ENCODE measurements around the gene SLC15A2.
"Not testable (repeated sequence)": the region's sequence is repeated elsewhere in the genome, so short reads cannot be mapped to it uniquely, and the experiment has no call there.

The SLC15A2 gene

GRCh38 chr3:121894301-121894990, at the start of gene SLC15A2:
Gene SLC15A2 (plus strand): TSS chr3:121894401. CDS start chr3:121894477, 76 bp downstream.
- no peak for DNase-seq

- no peak for DNase-seq
Observed at GRCh38 chr3:121844892-121845291, 49.3 kb upstream of the SLC15A2 start.

- no peak for DNase-seq
Observed at GRCh38 chr3:121852256-121852655, 41.9 kb upstream of the SLC15A2 start.

GRCh38 chr3:121855555-121855954, 38.6 kb upstream of the SLC15A2 start:
- no peak for DNase-seq

GRCh38 chr3:121857778-121858177, 36.4 kb upstream of the SLC15A2 start:
- not testable (repeated sequence) for DNase-seq

GRCh38 chr3:121863247-121863646, 31.0 kb upstream of the SLC15A2 start:
- not testable (repeated sequence) for DNase-seq

GRCh38 chr3:121863801-121864200, 30.4 kb upstream of the SLC15A2 start:
- DNase-seq: no peak

GRCh38 chr3:121869736-121870135, 24.5 kb upstream of the SLC15A2 start:
- DNase-seq: no peak

- DNase-seq: no peak
Observed at GRCh38 chr3:121870717-121871116, 23.5 kb upstream of the SLC15A2 start.

- no peak for DNase-seq
Observed at GRCh38 chr3:121871430-121871829, 22.8 kb upstream of the SLC15A2 start.

GRCh38 chr3:121878411-121878810, 15.8 kb upstream of the SLC15A2 start:
- no peak for DNase-seq

- no peak for DNase-seq
Observed at GRCh38 chr3:121883507-121883906, 10.7 kb upstream of the SLC15A2 start.

GRCh38 chr3:121885386-121885785, 8.8 kb upstream of the SLC15A2 start:
- DNase-seq: no peak

- DNase-seq: no peak
Observed at GRCh38 chr3:121895121-121895520, 920 bp downstream of the SLC15A2 start.

GRCh38 chr3:121895736-121896135, 1.5 kb downstream of the SLC15A2 start:
- DNase-seq: no peak

- no peak for DNase-seq
Observed at GRCh38 chr3:121896823-121897222, 2.6 kb downstream of the SLC15A2 start.

GRCh38 chr3:121897296-121897695, 3.1 kb downstream of the SLC15A2 start:
- DNase-seq: no peak

GRCh38 chr3:121913305-121913990, 19.2 kb downstream of the SLC15A2 start:
- no peak for DNase-seq

- no peak for DNase-seq
Observed at GRCh38 chr3:121914081-121914998, 20.1 kb downstream of the SLC15A2 start.

GRCh38 chr3:121916189-121916588, 22.0 kb downstream of the SLC15A2 start:
- DNase-seq: no peak

- no peak for DNase-seq
Observed at GRCh38 chr3:121918779-121919483, 24.7 kb downstream of the SLC15A2 start.

GRCh38 chr3:121924734-121925133, 30.5 kb downstream of the SLC15A2 start:
- DNase-seq: no peak

GRCh38 chr3:121926380-121926779, 32.2 kb downstream of the SLC15A2 start:
- DNase-seq: no peak
